K562 (cell line): ENCODE results near the gene SPAG9. TPM values are rescaled to one million over a fixed set of nuclear protein-coding genes. Genes with fewer than 3 reads are reported as not detected.

Source experiments
- ATAC-seq: fragments of 200-7000 bp; cut with Tn5 transposase; 3 replicates; pipeline ENCODE4 v1.9.1; 2020; ENCODE audit warnings: moderate library complexity
- BruUV-seq: library from RNA; stranded (reverse); fragments of 400-500 nt; replicated peaks from 2 replicates; lab custom pipeline; 2021; lab: Mats Ljungman, UMichigan
- CTCF ChIA-PET: fragments of 300-600 bp; formaldehyde crosslinking; extraction: SDS; loops from one replicate; lab custom pipeline; 2021; ENCODE audit warnings: low intra/inter-chr PET ratio; lab: Yijun Ruan, JAX
- POLR2A ChIA-PET: fragments of 300-600, 350-650 bp; sonication (Branson Sonifier 250); formaldehyde crosslinking; extraction: SDS; loops from one replicate; lab custom pipeline; 2021; ENCODE audit warnings: antibody characterized with exemption, inconsistent platforms; lab: Yijun Ruan, JAX
- DNase-seq, 4 experiments: peaks; one replicate each; pipeline versions ENCODE4 v3.0.0 to v3.0.0-alpha.2; 2011 to 2018; ENCODE audit warnings: low spot score in 3 of 4, mixed read lengths in 3 of 4; ENCODE audit errors: extremely low read depth in 1 of 4
- FAIRE-seq: peaks from 2 replicates; lab custom pipeline; 2011; peaks lifted over from hg19 to GRCh38; lab: Jason Lieb, UNC
- H2AFZ ChIP-seq: 2 replicates; pipeline ENCODE4 v1.6.0; 2011; ENCODE audit warnings: low read depth, low read length, control low read depth, inconsistent platforms
- H3K27ac ChIP-seq: fragments of 200-600 bp; 3 replicates; pipeline ENCODE4 v1.8.0; 2011; ENCODE audit warnings: low read depth, mild to moderate bottlenecking, control low read depth, inconsistent platforms, low read length, moderate library complexity, mixed read lengths; ENCODE audit errors: extremely low read depth
- H3K27me3 ChIP-seq, 2 experiments: fragments of 300-600 bp in 1 of 2; 2 replicates in 1 of 2; 3 replicates in 1 of 2; pipeline versions ENCODE4 v1.6.0 to v1.8.0; 2011; ENCODE audit warnings: inconsistent platforms in 2 of 2, low read length in 2 of 2, mild to moderate bottlenecking in 1 of 2, mixed read lengths in 1 of 2, moderate library complexity in 1 of 2; ENCODE audit not compliant: control insufficient read depth in 2 of 2, insufficient read depth in 2 of 2
- H3K36me3 ChIP-seq: fragments of 300-600 bp; 3 replicates; pipeline ENCODE4 v1.8.0; 2011; ENCODE audit warnings: mild to moderate bottlenecking, low read length, inconsistent platforms; ENCODE audit not compliant: control insufficient read depth, insufficient read depth
- H3K4me1 ChIP-seq, 2 experiments: fragments of 200-600 bp in 1 of 2; replicated peaks in 1 of 2; 2 replicates in 1 of 2; 3 replicates in 1 of 2; pipeline versions ENCODE4 v1.5.1 to v1.8.0; 2011; ENCODE audit warnings: inconsistent platforms in 2 of 2, low read length in 2 of 2, mild to moderate bottlenecking in 1 of 2, mixed read lengths in 1 of 2, moderate library complexity in 1 of 2; ENCODE audit not compliant: control insufficient read depth in 2 of 2, insufficient read depth in 2 of 2
- H3K4me2 ChIP-seq: 2 replicates; pipeline ENCODE4 v1.6.1; 2011; ENCODE audit warnings: low read length, control low read depth, inconsistent platforms, mixed read lengths; ENCODE audit not compliant: insufficient read depth
- H3K4me3 ChIP-seq: fragments of 200-600 bp; sonication (generic), shearing (Covaris generic); 2 replicates; pipeline ENCODE4 v1.5.1; 2016; ENCODE audit warnings: control low read depth, inconsistent platforms
- H3K79me2 ChIP-seq: fragments of 200-600 bp; 3 replicates; pipeline ENCODE4 v1.8.0; 2011; ENCODE audit warnings: low read length, inconsistent platforms; ENCODE audit not compliant: control insufficient read depth, insufficient read depth
- H3K9ac ChIP-seq, 2 experiments: 2 replicates each; pipeline versions ENCODE4 v1.6.0 to v1.6.1; 2011; ENCODE audit warnings: low read depth in 2 of 2, low read length in 2 of 2, control low read depth in 1 of 2, inconsistent platforms in 1 of 2, mild to moderate bottlenecking in 1 of 2, mixed read lengths in 1 of 2; ENCODE audit not compliant: insufficient read depth in 1 of 2
- H3K9me1 ChIP-seq: one replicate; pipeline ENCODE4 v1.6.0; 2011; ENCODE audit warnings: inconsistent platforms, mild to moderate bottlenecking, low read length, moderate library complexity; ENCODE audit not compliant: control insufficient read depth, insufficient read depth
- H3K9me3 ChIP-seq: replicated peaks from 2 replicates; pipeline ENCODE4 v1.5.1; 2011; ENCODE audit warnings: low read depth, low read length, inconsistent platforms; ENCODE audit not compliant: control insufficient read depth, insufficient read depth
- H4K20me1 ChIP-seq: replicated peaks from 2 replicates; pipeline ENCODE4 v1.6.1; 2011; ENCODE audit warnings: low read length, inconsistent platforms, mixed read lengths; ENCODE audit not compliant: control insufficient read depth, insufficient read depth
- ARID2 ChIP-seq: fragments of 450-650 bp; IDR thresholded peaks from 2 replicates; pipeline ENCODE4 v1.6.1; 2017; ENCODE audit warnings: antibody characterized with exemption, mild to moderate bottlenecking
- FOXP1 ChIP-seq: sonication (generic); formaldehyde crosslinking; IDR thresholded peaks from 2 replicates; pipeline ENCODE4 v1.8.0; 2022; ENCODE audit warnings: mild to moderate bottlenecking, missing genetic modification reagents
- KDM1A ChIP-seq, 2 experiments: fragments of 450-650 bp; IDR thresholded peaks; 2 replicates each; pipeline ENCODE4 v1.6.1; 2016; ENCODE audit warnings: mild to moderate bottlenecking in 2 of 2
- LEF1 ChIP-seq: fragments of 450-650 bp; IDR thresholded peaks from 2 replicates; pipeline ENCODE4 v1.6.1; 2016; ENCODE audit warnings: mild to moderate bottlenecking
- PCBP1 ChIP-seq: fragments of 200-400 bp; formaldehyde crosslinking; IDR thresholded peaks from 2 replicates; pipeline ENCODE4 v1.6.1; 2018; ENCODE audit warnings: mild to moderate bottlenecking, low read depth, low read length; ENCODE audit not compliant: poor library complexity, severe bottlenecking
- PHB ChIP-seq: fragments of 250-450 bp; sonication (Bioruptor Pico); IDR thresholded peaks from 2 replicates; pipeline ENCODE4 v1.5.0; 2021
- SPI1 ChIP-seq: IDR thresholded peaks from 2 replicates; pipeline ENCODE4 v1.6.1; 2011; ENCODE audit warnings: low read depth, low read length, control low read depth, borderline replicate concordance
- ZEB2 ChIP-seq: fragments of 450-650 bp; IDR thresholded peaks from 2 replicates; pipeline ENCODE4 v1.6.1; 2016
- WGBS: fragments of 100-300 bp; shearing (Covaris generic); methylation state at CpG from one replicate; pipeline ENCODE4 v1.1.6; 2016; ENCODE audit warnings: low coverage, mixed read lengths; ENCODE audit not compliant: insufficient coverage; ENCODE audit errors: missing lambda C conversion rate; 5-methylcytosine and 5-hydroxymethylcytosine counted together
- in situ Hi-C: fragments of 300-500 bp; cut with MboI; formaldehyde crosslinking; loops from 4 replicates; pipeline ENCODE4 v1.15.0; 2018; ENCODE audit warnings: inconsistent platforms, mixed read lengths
- intact Hi-C: fragments of 100-400 bp; cut with micrococcal nuclease; formaldehyde crosslinking; loops from 2 replicates; pipeline ENCODE4 v1.14.2; 2022
- polyA plus RNA-seq, 8 experiments: library from polyadenylated mRNA; depleted of rRNA in 4 of 8; stranded (reverse) in 5 of 8; unstranded in 3 of 8; fragments of >200 nt; fragmentation: Nextera tagmentation in 2 of 8; fragmentation: Illumina TruSeq in 1 of 8; extraction: Ambion mirVana in 2 of 8; extraction: Trizol in 1 of 8; gene quantifications; 2 replicates each; pipeline versions ENCODE4 v1.2.1 to v1.2.3, GENCODE V29; 2011 to 2014; ENCODE audit warnings: inconsistent platforms in 1 of 8, missing spikeins in 1 of 8
- total RNA-seq, 7 experiments: library from RNA; depleted of rRNA in 6 of 7; stranded (reverse); fragments of >200 nt in 6 of 7; fragmentation: Illumina TruSeq in 2 of 7; extraction: Trizol in 2 of 7; gene quantifications; 2 replicates each; pipeline versions ENCODE4 v1.2.1 to v1.2.3, GENCODE V29; 2011 to 2021; ENCODE audit warnings: low replicate concordance in 1 of 7
- TF ChIP-seq, protein P1 (sequence below): sonication (generic); formaldehyde crosslinking; IDR thresholded peaks from 2 replicates; pipeline ENCODE4 v1.8.0; 2022; ENCODE audit warnings: missing genetic modification reagents, mild to moderate bottlenecking, moderate library complexity, borderline replicate concordance
- TF ChIP-seq, protein P2 (sequence below): fragments of 250-450 bp; sonication (Bioruptor Pico); IDR thresholded peaks from 2 replicates; pipeline ENCODE4 v1.6.1; 2021; ENCODE audit warnings: mild to moderate bottlenecking

SPAG9 gene
- total and polyA plus RNA-seq, 9 of the 15 experiments (the other 6 are each of a cell fraction or from before 2014, with no cell fraction given): 12.2 to 99.2 (median 58.2) TPM

DNA sequence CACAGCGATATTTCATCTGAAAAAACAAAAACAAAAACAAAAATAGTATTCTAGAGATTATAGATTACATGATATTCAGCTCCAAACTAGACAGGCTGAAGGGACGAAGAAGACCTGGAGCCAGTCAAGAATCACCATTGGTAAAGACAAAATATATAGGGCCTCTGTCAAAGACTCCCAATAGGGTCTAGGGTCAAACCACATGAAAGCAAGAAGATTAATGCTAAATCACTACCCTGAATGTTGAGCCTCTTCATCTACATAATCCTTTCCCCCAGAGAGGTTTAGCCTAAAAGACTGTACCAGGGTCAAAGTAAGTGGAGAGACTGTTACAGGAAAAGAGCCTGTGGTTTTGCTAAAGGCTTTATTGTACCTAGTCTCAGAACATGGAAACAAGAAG is 21.9 kb upstream of the SPAG9 start:
- H3K4me3 ChIP-seq: no peak overlapping the region
- BruUV-seq: no TSS peak
- intact Hi-C loops: no loop called here
- CTCF ChIA-PET: no interaction called here
- TF ChIP-seq PHB: no peak
- TF ChIP-seq SPI1: no peak
- TF ChIP-seq KDM1A (IDR thresholded peaks at IDR 0.05): peak; percentile 59 to 62; a peak in 3 of 4 replicates
- no peak for TF ChIP-seq ZEB2
- TF ChIP-seq PCBP1: no peak
- no peak for TF ChIP-seq FOXP1
- TF ChIP-seq ARID2: no peak
- TF ChIP-seq, protein P1, sequence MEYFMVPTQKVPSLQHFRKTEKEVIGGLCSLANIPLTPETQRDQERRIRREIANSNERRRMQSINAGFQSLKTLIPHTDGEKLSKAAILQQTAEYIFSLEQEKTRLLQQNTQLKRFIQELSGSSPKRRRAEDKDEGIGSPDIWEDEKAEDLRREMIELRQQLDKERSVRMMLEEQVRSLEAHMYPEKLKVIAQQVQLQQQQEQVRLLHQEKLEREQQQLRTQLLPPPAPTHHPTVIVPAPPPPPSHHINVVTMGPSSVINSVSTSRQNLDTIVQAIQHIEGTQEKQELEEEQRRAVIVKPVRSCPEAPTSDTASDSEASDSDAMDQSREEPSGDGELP: no peak
- TF ChIP-seq, protein P2, sequence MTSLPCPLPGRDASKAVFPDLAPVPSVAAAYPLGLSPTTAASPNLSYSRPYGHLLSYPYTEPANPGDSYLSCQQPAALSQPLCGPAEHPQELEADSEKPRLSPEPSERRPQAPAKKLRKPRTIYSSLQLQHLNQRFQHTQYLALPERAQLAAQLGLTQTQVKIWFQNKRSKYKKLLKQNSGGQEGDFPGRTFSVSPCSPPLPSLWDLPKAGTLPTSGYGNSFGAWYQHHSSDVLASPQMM (CRISPR knock-in tag): no peak
- TF ChIP-seq LEF1: 0 out of 2 replicates have a peak, but pooled peaks have one; percentile 30
- TF ChIP-seq, all 486 proteins: peak for 2
- H3K9me1 ChIP-seq: no peaks in the 10 kb centered on the region
- DNase-seq (no peak), FAIRE-seq (no peak), ATAC-seq (no peak)
- H2AFZ ChIP-seq: no peak overlapping the region
- no peak overlapping the region for H3K27ac ChIP-seq
- H3K9ac ChIP-seq: no peak overlapping the region
- peaks cover 0 to 5% of the 10 kb centered on the region in 2 experiments; a peak in 2 of 5 replicates for H3K4me1 ChIP-seq
- POLR2A ChIA-PET: interaction anchor here (0.6 to 1.6 kb wide), 4 partner anchors 9 to 663 kb away, joined by 3 to 7 read pairs (median 3); partner anchors contain the start of gene NME1
- 55% methylated on average over 2 of the region's 2 CpGs for WGBS
- H3K4me2 ChIP-seq: no peak overlapping the region
- H3K79me2 ChIP-seq: no peaks in the 10 kb centered on the region
- H3K9me3 ChIP-seq: no peaks in the 10 kb centered on the region
- in situ Hi-C loops: no loop called here
- H3K27me3 ChIP-seq: no peaks in the 10 kb centered on the region
- no peaks in the 10 kb centered on the region for H3K36me3 ChIP-seq
- no peaks in the 10 kb centered on the region for H4K20me1 ChIP-seq
